ENCODE results near the gene PDE7B. TPM values are rescaled to one million over a fixed set of nuclear protein-coding genes. Genes with fewer than 3 reads are reported as not detected.

PDE7B gene
- total and polyA plus RNA-seq, 10 donors: 0.54 to 4.6 (median 1.5) TPM

DNA sequence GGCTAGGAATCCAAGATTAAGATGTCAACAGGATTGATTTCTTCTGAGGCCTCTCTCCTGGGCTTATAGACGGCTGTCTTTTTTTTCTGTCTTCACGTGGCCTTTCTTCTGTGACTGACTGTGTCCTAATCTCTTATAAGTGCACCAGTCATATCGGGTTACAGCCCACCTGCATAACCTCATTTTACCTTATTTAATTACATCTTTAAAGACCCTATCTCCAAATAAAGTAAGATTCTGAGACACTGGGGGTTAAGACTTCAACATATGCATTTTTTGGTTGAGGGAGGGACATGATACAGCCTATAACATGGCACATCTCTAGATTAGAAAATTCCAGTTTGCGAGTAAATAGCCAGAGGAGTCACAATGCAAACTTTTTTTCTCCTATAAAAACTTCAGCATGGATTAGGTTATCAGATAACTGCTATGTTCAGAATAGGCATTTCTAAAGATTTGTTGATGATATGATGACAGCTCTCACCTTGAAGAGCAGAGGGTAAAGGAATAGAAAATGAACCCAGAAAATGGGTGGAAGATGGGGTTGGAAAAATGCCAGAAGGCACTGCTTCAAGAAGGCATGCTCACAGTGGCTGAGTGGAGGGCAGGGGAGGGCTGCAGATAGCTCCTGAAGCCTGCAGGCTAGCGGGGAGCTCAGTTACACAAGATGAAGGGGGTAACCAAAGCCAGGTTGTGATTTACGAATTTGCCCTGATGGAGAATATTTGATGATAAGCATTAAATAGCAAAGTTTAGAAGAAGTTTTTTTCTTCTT lies 8.7 kb upstream of the PDE7B start:
- TF ChIP-seq, protein P1, sequence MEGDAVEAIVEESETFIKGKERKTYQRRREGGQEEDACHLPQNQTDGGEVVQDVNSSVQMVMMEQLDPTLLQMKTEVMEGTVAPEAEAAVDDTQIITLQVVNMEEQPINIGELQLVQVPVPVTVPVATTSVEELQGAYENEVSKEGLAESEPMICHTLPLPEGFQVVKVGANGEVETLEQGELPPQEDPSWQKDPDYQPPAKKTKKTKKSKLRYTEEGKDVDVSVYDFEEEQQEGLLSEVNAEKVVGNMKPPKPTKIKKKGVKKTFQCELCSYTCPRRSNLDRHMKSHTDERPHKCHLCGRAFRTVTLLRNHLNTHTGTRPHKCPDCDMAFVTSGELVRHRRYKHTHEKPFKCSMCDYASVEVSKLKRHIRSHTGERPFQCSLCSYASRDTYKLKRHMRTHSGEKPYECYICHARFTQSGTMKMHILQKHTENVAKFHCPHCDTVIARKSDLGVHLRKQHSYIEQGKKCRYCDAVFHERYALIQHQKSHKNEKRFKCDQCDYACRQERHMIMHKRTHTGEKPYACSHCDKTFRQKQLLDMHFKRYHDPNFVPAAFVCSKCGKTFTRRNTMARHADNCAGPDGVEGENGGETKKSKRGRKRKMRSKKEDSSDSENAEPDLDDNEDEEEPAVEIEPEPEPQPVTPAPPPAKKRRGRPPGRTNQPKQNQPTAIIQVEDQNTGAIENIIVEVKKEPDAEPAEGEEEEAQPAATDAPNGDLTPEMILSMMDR (IDR thresholded peaks at IDR 0.05 in 8 of 11, conservative IDR thresholded peaks at IDR 0.05 in 3 of 11): no peak
- TF ChIP-seq POLR2A (IDR thresholded peaks at IDR 0.05) (no peak), POLR2AphosphoS5 (IDR thresholded peaks at IDR 0.05) (no peak)
- intact Hi-C loops (cut with DNase I; ENCODE audit: low total_unique reads): no loop called here
- DNase-seq: no peak
- Histone ChIP-seq H3K36me3 (no peaks in the 10 kb centered on the region), H3K27ac (no peak overlapping the region), H3K27me3 (replicated peaks in 1 of 7) (no peaks in the 10 kb centered on the region), H3K4me1 (no peaks in the 10 kb centered on the region), H3K4me3 (no peak overlapping the region), H3K9me3 (no peaks in the 10 kb centered on the region)
- WGBS, 5 donors: 87 to 95% (median 90%) methylated on average over 6 of the region's 6 CpGs

GRCh38 chr6:135850882-135851281 lies 619 bp upstream of the PDE7B start:
- peak overlapping the region in 5 of 8 donors; percentile 63 to 73 (median 66) for H3K27ac ChIP-seq

GRCh38 chr6:135852746-135853145 lies 1.2 kb downstream of the PDE7B start:
- intact Hi-C loops (cut with DNase I; ENCODE audit: low total_unique reads): no loop called here
- Histone ChIP-seq H3K4me1 (peaks cover 8 to 42% (median 24%) of the 10 kb centered on the region in 6 donors), H3K27me3 (replicated peaks in 1 of 7) (no peaks in the 10 kb centered on the region), H3K4me3 (peak overlapping the region in 5 of 8 donors; percentile 0 to 60 (median 28)), H3K9me3 (no peaks in the 10 kb centered on the region), H3K36me3 (no peaks in the 10 kb centered on the region), H3K27ac (no peak overlapping the region)
- TF ChIP-seq POLR2A (IDR thresholded peaks at IDR 0.05): no peak
- no peak for TF ChIP-seq POLR2AphosphoS5 (IDR thresholded peaks at IDR 0.05)
- TF ChIP-seq, protein P1 (IDR thresholded peaks at IDR 0.05 in 8 of 11, conservative IDR thresholded peaks at IDR 0.05 in 3 of 11): no peak
- WGBS, 5 donors: 36 to 72% (median 53%) methylated on average over 1 of the region's 1 CpG
- no peak for DNase-seq

More at GRCh38 chr6:135850882-135851281, 619 bp upstream of the PDE7B start:
- Histone ChIP-seq H3K4me1 (peaks cover 8 to 42% (median 24%) of the 10 kb centered on the region in 6 donors), H3K36me3 (no peaks in the 10 kb centered on the region), H3K27me3 (replicated peaks in 1 of 7) (no peaks in the 10 kb centered on the region), H3K4me3 (no peak overlapping the region), H3K9me3 (no peaks in the 10 kb centered on the region)
- no peak for DNase-seq
- 66 to 75% (median 66%) methylated on average over 3 of the region's 3 CpGs for WGBS, 5 donors
- no peak for TF ChIP-seq POLR2A (IDR thresholded peaks at IDR 0.05)
- no peak for TF ChIP-seq POLR2AphosphoS5 (IDR thresholded peaks at IDR 0.05)
- TF ChIP-seq, protein P1 (IDR thresholded peaks at IDR 0.05 in 8 of 11, conservative IDR thresholded peaks at IDR 0.05 in 3 of 11): no peak
- intact Hi-C loops (cut with DNase I; ENCODE audit: low total_unique reads): no loop called here

- 43 to 58% (median 54%) methylated on average over 5 of the region's 5 CpGs for WGBS, 5 donors
- peak overlapping the region in 5 of 8 donors; percentile 0 to 60 (median 28) for H3K4me3 ChIP-seq
- H3K9me3 ChIP-seq: no peaks in the 10 kb centered on the region
- no peak for DNase-seq
- no peaks in the 10 kb centered on the region for H3K27me3 ChIP-seq (replicated peaks in 1 of 7)
- H3K4me1 ChIP-seq: peaks cover 8 to 42% (median 24%) of the 10 kb centered on the region in 6 donors
- H3K27ac ChIP-seq: no peak overlapping the region
- H3K36me3 ChIP-seq: no peaks in the 10 kb centered on the region
- TF ChIP-seq POLR2A (IDR thresholded peaks at IDR 0.05): no peak
- intact Hi-C loops (cut with DNase I; ENCODE audit: low total_unique reads): no loop called here
These were observed 1.7 kb downstream of the PDE7B start for GRCh38 chr6:135853227-135853626.
